Chondrocyte (in vitro differentiated cells): Measurements from ENCODE around the gene ADAMTS15. TPM values are rescaled to one million over a fixed set of nuclear protein-coding genes. Genes with fewer than 3 reads are reported as not detected.

Experiments used
- DNase-seq: peaks from one replicate; pipeline ENCODE4 v3.0.0; 2021; ENCODE audit warnings: mixed read lengths, low spot score
- H3K27ac Mint-ChIP-seq: one replicate; pipeline ENCODE4 v1.8.0; 2021; ENCODE audit warnings: mild to moderate bottlenecking, moderate library complexity, mixed read lengths; ENCODE audit not compliant: unreplicated experiment
- H3K27me3 Mint-ChIP-seq: 2 replicates; pipeline ENCODE4 v1.8.0; 2021; ENCODE audit warnings: low read depth, mixed read lengths
- H3K36me3 Mint-ChIP-seq: 2 replicates; pipeline ENCODE4 v1.8.0; 2021; ENCODE audit warnings: low read depth, mixed read lengths
- H3K4me1 Mint-ChIP-seq: 2 replicates; pipeline ENCODE4 v1.8.0; 2021; ENCODE audit warnings: low read depth, mild to moderate bottlenecking, mixed read lengths
- H3K4me3 Mint-ChIP-seq: one replicate; pipeline ENCODE4 v1.8.0; 2021; ENCODE audit warnings: mild to moderate bottlenecking, moderate library complexity, mixed read lengths; ENCODE audit not compliant: unreplicated experiment
- H3K9me3 Mint-ChIP-seq: 2 replicates; pipeline ENCODE4 v1.8.0; 2021; ENCODE audit warnings: low read depth, mixed read lengths
- total RNA-seq: library from RNA; stranded (reverse); gene quantifications from 3 replicates; pipeline ENCODE4 v1.2.1, GENCODE V29; 2021
- TF ChIP-seq, protein P1 (sequence below): fragments of 200-600 bp; sonication (generic); IDR thresholded peaks from 2 replicates; pipeline ENCODE4 v1.5.0; 2021; ENCODE audit warnings: antibody characterized with exemption, mild to moderate bottlenecking, moderate library complexity

ADAMTS15 gene
- total RNA-seq, 1 donor from 2014 or later, result 140 TPM

DNA sequence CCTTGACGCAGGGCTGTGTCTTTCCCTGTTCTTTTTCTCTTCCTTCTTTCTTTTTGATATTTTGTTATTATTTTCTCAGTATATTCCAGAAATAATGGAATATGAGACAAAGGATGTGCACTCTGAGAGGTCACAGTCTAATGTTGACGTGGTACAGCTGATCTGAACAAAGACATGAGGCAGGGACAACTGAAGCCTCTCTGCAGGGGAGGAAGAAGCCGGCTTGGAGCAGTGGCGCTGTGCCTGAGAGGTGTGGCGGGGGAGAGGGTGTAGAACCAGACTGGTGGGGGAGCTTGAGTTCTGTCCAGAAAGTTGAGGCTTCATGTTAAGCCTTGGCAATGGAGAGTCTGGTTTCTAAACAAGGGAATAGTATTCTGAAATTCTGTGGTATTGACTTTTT is 34.7 kb downstream of the ADAMTS15 start:
- Mint-ChIP-seq H3K4me1 (peaks cover 5% of the 10 kb centered on the region), H3K27me3 (no peaks in the 10 kb centered on the region), H3K4me3 (no peak overlapping the region)

GRCh38 chr11:130485983-130486382 is 37.5 kb downstream of the ADAMTS15 start:
- TF ChIP-seq, protein P1, sequence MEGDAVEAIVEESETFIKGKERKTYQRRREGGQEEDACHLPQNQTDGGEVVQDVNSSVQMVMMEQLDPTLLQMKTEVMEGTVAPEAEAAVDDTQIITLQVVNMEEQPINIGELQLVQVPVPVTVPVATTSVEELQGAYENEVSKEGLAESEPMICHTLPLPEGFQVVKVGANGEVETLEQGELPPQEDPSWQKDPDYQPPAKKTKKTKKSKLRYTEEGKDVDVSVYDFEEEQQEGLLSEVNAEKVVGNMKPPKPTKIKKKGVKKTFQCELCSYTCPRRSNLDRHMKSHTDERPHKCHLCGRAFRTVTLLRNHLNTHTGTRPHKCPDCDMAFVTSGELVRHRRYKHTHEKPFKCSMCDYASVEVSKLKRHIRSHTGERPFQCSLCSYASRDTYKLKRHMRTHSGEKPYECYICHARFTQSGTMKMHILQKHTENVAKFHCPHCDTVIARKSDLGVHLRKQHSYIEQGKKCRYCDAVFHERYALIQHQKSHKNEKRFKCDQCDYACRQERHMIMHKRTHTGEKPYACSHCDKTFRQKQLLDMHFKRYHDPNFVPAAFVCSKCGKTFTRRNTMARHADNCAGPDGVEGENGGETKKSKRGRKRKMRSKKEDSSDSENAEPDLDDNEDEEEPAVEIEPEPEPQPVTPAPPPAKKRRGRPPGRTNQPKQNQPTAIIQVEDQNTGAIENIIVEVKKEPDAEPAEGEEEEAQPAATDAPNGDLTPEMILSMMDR, result no peak
- peaks cover 8% of the 10 kb centered on the region for H3K9me3 Mint-ChIP-seq
- no peaks in the 10 kb centered on the region for H3K27me3 Mint-ChIP-seq
- no peak overlapping the region for H3K27ac Mint-ChIP-seq
- H3K36me3 Mint-ChIP-seq, result peaks cover 20% of the 10 kb centered on the region
- DNase-seq, result no peak
- no peak overlapping the region for H3K4me3 Mint-ChIP-seq
- H3K4me1 Mint-ChIP-seq, result peaks cover 5% of the 10 kb centered on the region

More for the DNA sequence above, 34.7 kb downstream of the ADAMTS15 start:
- TF ChIP-seq, protein P1, result no peak
- Mint-ChIP-seq H3K36me3 (peaks cover 20% of the 10 kb centered on the region), H3K27ac (peak overlapping the region; percentile 49), H3K9me3 (peaks cover 8% of the 10 kb centered on the region)
- no peak for DNase-seq

GRCh38 chr11:130486391-130486836 is 38.0 kb downstream of the ADAMTS15 start:
- Mint-ChIP-seq H3K4me3 (no peak overlapping the region), H3K36me3 (peaks cover 24% of the 10 kb centered on the region), H3K9me3 (peaks cover 10% of the 10 kb centered on the region), H3K27ac (no peak overlapping the region), H3K27me3 (no peaks in the 10 kb centered on the region), H3K4me1 (peaks cover 5% of the 10 kb centered on the region)
- no peak for DNase-seq
- TF ChIP-seq, protein P1, result no peak

DNA sequence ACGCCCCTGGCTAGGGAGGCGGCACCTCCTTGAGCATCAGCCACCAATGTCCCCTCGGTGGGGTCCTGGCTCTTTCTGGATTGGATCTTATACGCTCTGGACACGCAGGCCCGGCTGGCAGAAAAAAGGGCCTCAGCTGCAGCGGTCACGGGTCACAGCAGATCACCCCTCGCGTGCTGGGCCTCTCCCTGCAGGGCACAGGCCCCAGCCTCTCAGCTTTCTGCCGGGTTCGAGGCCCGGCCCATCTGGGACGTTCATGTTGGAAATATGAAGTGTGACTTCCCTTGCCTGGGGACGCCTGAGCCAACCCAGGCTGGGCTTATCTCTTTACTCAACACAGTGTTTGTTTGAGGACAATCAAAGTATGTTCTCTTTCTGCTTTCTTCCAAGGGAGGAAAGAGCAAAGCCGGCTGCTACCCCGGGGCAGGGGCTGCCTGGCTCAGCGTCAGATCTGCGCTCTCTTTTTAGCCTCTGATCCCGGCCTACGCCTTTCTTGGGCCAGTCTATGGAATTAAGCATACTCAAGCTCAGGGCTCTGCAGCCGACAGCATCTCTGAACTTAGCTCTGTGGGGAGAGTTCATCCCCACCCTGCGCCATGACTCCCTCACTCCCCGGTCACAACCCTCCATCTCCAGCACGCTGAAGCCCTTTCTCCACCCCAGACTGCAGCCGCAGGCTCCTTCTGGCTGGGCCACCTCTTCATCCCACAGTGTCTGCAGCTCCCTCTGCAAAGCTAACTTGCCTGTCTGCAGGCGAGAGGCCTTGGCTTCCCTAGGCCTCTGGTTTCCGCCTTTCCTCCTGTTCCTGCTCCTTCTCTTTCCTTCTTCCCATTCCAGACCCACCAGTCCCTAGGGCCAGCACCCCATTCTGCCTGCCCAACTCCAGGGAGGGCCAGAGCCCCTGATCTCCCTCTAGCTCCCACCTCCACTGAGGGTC is 38.8 kb downstream of the ADAMTS15 start:
- Mint-ChIP-seq H3K9me3 (peaks cover 12% of the 10 kb centered on the region), H3K27ac (no peak overlapping the region), H3K4me3 (no peak overlapping the region), H3K27me3 (no peaks in the 10 kb centered on the region), H3K36me3 (peaks cover 24% of the 10 kb centered on the region), H3K4me1 (peaks cover 5% of the 10 kb centered on the region)
- DNase-seq, result no peak
- TF ChIP-seq, protein P1, result no peak

DNA sequence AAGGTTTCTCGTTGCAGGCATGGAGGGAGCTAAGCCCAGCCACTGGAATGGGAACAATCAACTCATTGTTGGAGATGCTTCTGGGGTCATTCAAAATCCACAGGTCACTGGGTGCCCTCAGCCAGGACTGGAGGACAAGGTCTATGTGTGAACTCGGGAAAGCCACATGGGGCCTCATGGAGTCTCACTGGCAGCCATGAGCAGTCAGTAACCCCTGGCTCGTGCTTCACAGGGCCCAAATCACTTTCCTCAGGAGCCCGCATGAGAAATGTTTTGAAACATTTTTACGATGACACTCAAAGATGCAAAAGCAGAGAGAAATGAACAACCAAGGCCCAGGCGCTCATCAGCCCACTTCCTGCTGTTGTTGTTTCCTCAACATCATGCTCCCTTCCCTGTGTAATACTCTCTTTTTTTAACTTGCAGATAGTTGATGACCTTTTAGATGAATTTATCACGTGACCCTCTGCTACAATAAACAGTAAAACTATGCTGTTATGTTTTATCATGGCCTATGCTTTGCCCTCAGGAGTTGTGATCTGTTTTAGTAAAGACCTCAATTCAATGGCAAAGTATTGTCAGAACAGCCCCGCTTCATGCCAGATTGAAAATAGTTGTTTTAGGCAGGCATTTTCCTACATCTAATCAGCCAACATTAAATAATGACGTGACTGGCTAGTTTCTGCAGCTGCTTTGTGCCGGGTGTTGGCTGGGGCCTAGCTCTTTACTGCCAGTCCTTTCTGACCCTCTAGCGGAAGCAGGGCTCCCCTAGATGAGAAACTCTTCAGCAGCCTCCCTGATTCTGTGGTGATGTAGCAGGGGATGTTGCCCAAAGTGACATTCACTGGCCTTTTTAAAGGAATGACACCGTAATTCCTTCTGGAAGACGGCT is 39.7 kb downstream of the ADAMTS15 start:
- H3K9me3 Mint-ChIP-seq, result peaks cover 10% of the 10 kb centered on the region
- H3K27me3 Mint-ChIP-seq, result no peaks in the 10 kb centered on the region
- peaks cover 20% of the 10 kb centered on the region for H3K36me3 Mint-ChIP-seq
- no peak for DNase-seq
- peak overlapping the region; percentile 5 for H3K27ac Mint-ChIP-seq
- peaks cover 7% of the 10 kb centered on the region for H3K4me1 Mint-ChIP-seq
- TF ChIP-seq, protein P1, result no peak
- H3K4me3 Mint-ChIP-seq, result no peak overlapping the region
